Erythroblast (primary cell): ENCODE results near the gene EIF2AK3.

Source experiments
- GATA1 ChIP-seq: IDR thresholded peaks from 2 replicates; pipeline ENCODE4 v1.6.1; 2011; ENCODE audit warnings: low read depth, mild to moderate bottlenecking, control low read depth, low read length, moderate library complexity
- POLR2A ChIP-seq: IDR thresholded peaks from 2 replicates; pipeline ENCODE4 v1.6.1; 2011; ENCODE audit warnings: mild to moderate bottlenecking, low read length

DNA sequence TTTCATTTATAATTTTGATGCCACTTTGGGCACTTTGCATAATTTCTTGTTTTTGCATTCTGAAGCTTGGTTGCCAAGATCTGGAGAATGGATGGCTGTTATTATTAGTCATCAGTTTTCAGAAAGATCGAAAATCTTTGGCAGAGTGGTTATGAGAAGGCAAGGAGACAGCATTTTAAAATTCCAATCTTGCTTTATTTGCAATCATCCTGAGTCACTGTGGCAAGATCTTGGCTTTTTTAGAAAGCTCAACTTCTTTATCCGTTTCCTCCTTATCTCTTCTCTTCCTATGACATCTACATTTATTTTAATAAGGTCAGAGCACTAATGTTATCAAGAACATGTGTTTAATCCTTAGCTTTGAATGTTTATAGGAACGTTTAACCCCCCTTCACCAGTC, 31.1 kb upstream of the EIF2AK3 start:
- TF ChIP-seq POLR2A (no peak), GATA1 (no peak)
